ENCODE measurements around the gene RPL18.

The RPL18 gene

GRCh38 chr19:48613024-48613851 is 5.7 kb downstream of the RPL18 start:
- DNase-seq, result no peak

- DNase-seq, result no peak
Observed at GRCh38 chr19:48611872-48612271, 7.1 kb downstream of the RPL18 start.

- DNase-seq, result no peak
Observed at GRCh38 chr19:48609571-48610108, 9.3 kb downstream of the RPL18 start.

- peak; percentile 74 to 90 for DNase-seq
Observed at GRCh38 chr19:48608798-48609263, 10.1 kb downstream of the RPL18 start.

- DNase-seq, result no peak
Observed at GRCh38 chr19:48607359-48607755, 11.6 kb downstream of the RPL18 start.

- no peak for DNase-seq
Observed at GRCh38 chr19:48606463-48607358, 12.3 kb downstream of the RPL18 start, which contains the start of gene SPACA4. TSS of gene SPACA4 (plus strand) at chr19:48606742. CDS start at chr19:48606979, 237 bp downstream.

GRCh38 chr19:48603850-48604249 is 15.1 kb downstream of the RPL18 start:
- no peak for DNase-seq

- DNase-seq, result no peak
Observed at GRCh38 chr19:48603449-48603848, 15.5 kb downstream of the RPL18 start.

GRCh38 chr19:48603001-48603400 is 16.0 kb downstream of the RPL18 start:
- DNase-seq, result no peak

- DNase-seq, result no peak
Observed at GRCh38 chr19:48600679-48601417, 18.1 kb downstream of the RPL18 start.

GRCh38 chr19:48598996-48599700 is 19.8 kb downstream of the RPL18 start:
- DNase-seq, result no peak

- no peak for DNase-seq
Observed at GRCh38 chr19:48596679-48597465, 22.1 kb downstream of the RPL18 start.

- DNase-seq, result no peak
Observed at GRCh38 chr19:48596237-48596636, 22.7 kb downstream of the RPL18 start.

GRCh38 chr19:48595833-48596232 is 23.1 kb downstream of the RPL18 start:
- no peak for DNase-seq

- DNase-seq, result no peak
Observed at GRCh38 chr19:48595171-48595570, 23.8 kb downstream of the RPL18 start.

- peak in 1 of 2 experiments; percentile 40 for DNase-seq
Observed at GRCh38 chr19:48591021-48591420, 28.0 kb downstream of the RPL18 start.

GRCh38 chr19:48588670-48589401 is 30.1 kb downstream of the RPL18 start:
- DNase-seq, result peak; percentile 54 to 79

GRCh38 chr19:48587387-48587786 is 31.6 kb downstream of the RPL18 start:
- DNase-seq, result no peak

- no peak for DNase-seq
Observed at GRCh38 chr19:48582168-48582567, 36.8 kb downstream of the RPL18 start.

GRCh38 chr19:48578891-48579290 is 40.1 kb downstream of the RPL18 start:
- no peak for DNase-seq
